DOHH2 (cell line): Measurements from ENCODE around the gene DNAL4.

Source experiments
- H3F3A ChIP-seq: fragments of 200-600 bp; sonication (generic), shearing (Covaris generic); 2 replicates; pipeline ENCODE4 v1.6.0; 2016; ENCODE audit warnings: antibody characterized with exemption, mild to moderate bottlenecking; ENCODE audit not compliant: control insufficient read depth, insufficient read depth
- H3K27ac ChIP-seq: fragments of 200-600 bp; sonication (generic); 2 replicates; pipeline ENCODE4 v1.5.1; 2014; ENCODE audit warnings: low read depth, mild to moderate bottlenecking, low read length, moderate library complexity
- H3K27me3 ChIP-seq: fragments of 200-600 bp; sonication (generic); 2 replicates; pipeline ENCODE4 v1.6.1; 2014; ENCODE audit warnings: mild to moderate bottlenecking, low read length, mixed read lengths; ENCODE audit not compliant: control insufficient read depth
- H3K36me3 ChIP-seq: fragments of 200-600 bp; sonication (generic); 2 replicates; pipeline ENCODE4 v1.6.1; 2014; ENCODE audit warnings: mild to moderate bottlenecking, low read length, moderate library complexity, mixed read lengths; ENCODE audit not compliant: control insufficient read depth
- H3K4me1 ChIP-seq: fragments of 200-600 bp; sonication (generic); 2 replicates; pipeline ENCODE4 v1.6.1; 2014; ENCODE audit warnings: mild to moderate bottlenecking, low read length, mixed read lengths; ENCODE audit not compliant: control insufficient read depth
- H3K4me2 ChIP-seq: fragments of 200-600 bp; sonication (generic); 2 replicates; pipeline ENCODE4 v1.6.0; 2014; ENCODE audit warnings: mild to moderate bottlenecking, low read length, moderate library complexity
- H3K4me3 ChIP-seq: fragments of 200-600 bp; sonication (generic); 2 replicates; pipeline ENCODE4 v1.5.1; 2014; ENCODE audit warnings: mild to moderate bottlenecking, low read length, mixed read lengths
- H3K79me2 ChIP-seq: fragments of 200-600 bp; sonication (generic); 2 replicates; pipeline ENCODE4 v1.6.1; 2014; ENCODE audit warnings: mild to moderate bottlenecking, low read length, mixed read lengths; ENCODE audit not compliant: control insufficient read depth
- H3K9me2 ChIP-seq: fragments of 200-600 bp; sonication (generic); replicated peaks from 2 replicates; pipeline ENCODE4 v1.6.1; 2014; ENCODE audit warnings: mild to moderate bottlenecking, low read length, mixed read lengths; ENCODE audit not compliant: control insufficient read depth
- H3K9me3 ChIP-seq: fragments of 200-600 bp; sonication (generic); 2 replicates; pipeline ENCODE4 v1.6.1; 2014; ENCODE audit warnings: antibody characterized with exemption, low read length, mixed read lengths; ENCODE audit not compliant: control insufficient read depth, insufficient read depth
- H4K20me1 ChIP-seq: fragments of 200-600 bp; sonication (generic); 2 replicates; pipeline ENCODE4 v1.6.0; 2014; ENCODE audit warnings: low read depth, mild to moderate bottlenecking, antibody characterized with exemption, low read length, moderate library complexity; ENCODE audit not compliant: control insufficient read depth, insufficient read depth
- EZH2phosphoT487 ChIP-seq: fragments of 200-600 bp; sonication (generic); IDR thresholded peaks from 2 replicates; pipeline ENCODE4 v1.6.1; 2017; ENCODE audit warnings: borderline replicate concordance, mild to moderate bottlenecking, antibody characterized with exemption, low read length, moderate library complexity, mixed read lengths
- TF ChIP-seq, protein P1 (sequence below): fragments of 200-600 bp; sonication (generic); IDR thresholded peaks from one replicate; pipeline ENCODE4 v1.5.1; 2014; ENCODE audit warnings: antibody characterized with exemption, mild to moderate bottlenecking, low read depth, low read length; ENCODE audit not compliant: poor library complexity, severe bottlenecking

The DNAL4 gene

DNA sequence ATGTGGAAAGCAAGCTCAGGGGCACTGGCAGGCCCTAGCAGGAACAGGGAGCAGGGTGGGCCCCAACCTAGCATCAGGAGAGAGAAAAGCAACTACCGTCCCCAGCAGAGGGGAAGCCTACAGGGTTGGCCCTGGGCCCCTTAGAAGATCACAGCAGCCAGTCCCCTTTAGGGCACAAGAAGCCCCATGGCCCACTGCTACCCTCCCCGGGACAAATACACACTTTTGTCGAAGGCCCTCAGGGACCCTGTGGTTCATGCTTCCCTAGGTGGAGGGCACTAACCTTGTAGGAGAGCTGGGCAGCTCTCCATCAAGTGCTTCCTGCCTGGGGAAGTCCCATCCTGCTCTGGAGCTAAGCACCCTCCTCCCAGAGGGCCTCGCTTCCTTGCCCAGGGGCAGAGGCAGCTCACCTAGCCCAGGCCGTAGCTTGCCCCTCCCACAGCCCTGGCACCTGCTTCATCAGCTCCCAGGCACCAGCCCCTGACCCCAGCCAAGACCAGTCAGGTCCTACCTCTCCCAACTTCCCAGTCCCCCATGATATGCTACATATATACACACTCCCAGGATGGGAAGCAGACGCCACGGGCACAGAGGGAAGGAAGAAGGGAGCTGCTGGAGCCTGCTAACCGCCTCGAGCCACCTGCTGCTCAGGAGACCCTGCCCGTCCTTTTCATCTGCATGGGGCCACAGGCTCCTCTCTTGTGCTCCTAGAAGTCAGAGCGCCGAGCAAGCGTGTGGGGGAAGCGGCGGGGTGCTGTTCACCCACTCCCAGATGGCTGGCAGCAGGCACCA, 58.3 kb downstream of the DNAL4 start:
- Histone ChIP-seq H3K9me2 (no peaks in the 10 kb centered on the region), H3K4me3 (no peak overlapping the region), H4K20me1 (no peaks in the 10 kb centered on the region), H3K4me2 (no peak overlapping the region), H3K27ac (no peak overlapping the region), H3F3A (no peaks in the 10 kb centered on the region; the same call in 1 of the 2 replicates), H3K27me3 (no peaks in the 10 kb centered on the region), H3K9me3 (no peaks in the 10 kb centered on the region), H3K79me2 (no peaks in the 10 kb centered on the region), H3K36me3 (peaks cover 97% of the 10 kb centered on the region), H3K4me1 (no peaks in the 10 kb centered on the region)
- TF ChIP-seq, protein P1, sequence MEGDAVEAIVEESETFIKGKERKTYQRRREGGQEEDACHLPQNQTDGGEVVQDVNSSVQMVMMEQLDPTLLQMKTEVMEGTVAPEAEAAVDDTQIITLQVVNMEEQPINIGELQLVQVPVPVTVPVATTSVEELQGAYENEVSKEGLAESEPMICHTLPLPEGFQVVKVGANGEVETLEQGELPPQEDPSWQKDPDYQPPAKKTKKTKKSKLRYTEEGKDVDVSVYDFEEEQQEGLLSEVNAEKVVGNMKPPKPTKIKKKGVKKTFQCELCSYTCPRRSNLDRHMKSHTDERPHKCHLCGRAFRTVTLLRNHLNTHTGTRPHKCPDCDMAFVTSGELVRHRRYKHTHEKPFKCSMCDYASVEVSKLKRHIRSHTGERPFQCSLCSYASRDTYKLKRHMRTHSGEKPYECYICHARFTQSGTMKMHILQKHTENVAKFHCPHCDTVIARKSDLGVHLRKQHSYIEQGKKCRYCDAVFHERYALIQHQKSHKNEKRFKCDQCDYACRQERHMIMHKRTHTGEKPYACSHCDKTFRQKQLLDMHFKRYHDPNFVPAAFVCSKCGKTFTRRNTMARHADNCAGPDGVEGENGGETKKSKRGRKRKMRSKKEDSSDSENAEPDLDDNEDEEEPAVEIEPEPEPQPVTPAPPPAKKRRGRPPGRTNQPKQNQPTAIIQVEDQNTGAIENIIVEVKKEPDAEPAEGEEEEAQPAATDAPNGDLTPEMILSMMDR, result no peak
- TF ChIP-seq EZH2phosphoT487, result no peak

DNA sequence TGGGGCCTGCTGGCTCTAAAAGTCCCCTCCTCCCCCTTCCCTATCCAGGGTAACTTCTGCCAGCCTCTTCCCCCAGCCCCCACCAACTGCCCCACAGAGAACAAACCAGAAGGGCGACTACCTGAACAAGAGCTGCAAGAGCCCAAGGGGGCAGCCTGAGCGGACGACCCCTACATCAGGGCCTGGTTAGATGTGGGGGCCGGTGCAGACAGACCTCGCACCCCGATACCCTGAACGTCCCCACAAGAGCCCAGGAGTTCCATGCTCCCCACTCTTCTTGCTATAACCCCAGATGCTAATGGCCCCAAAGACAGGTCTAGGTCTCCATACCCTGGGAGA, 58.8 kb downstream of the DNAL4 start:
- Histone ChIP-seq H3K27ac (no peak overlapping the region), H3K4me2 (no peak overlapping the region), H3K27me3 (no peaks in the 10 kb centered on the region), H3K4me1 (no peaks in the 10 kb centered on the region), H3K9me2 (no peaks in the 10 kb centered on the region), H3K4me3 (no peak overlapping the region), H4K20me1 (no peaks in the 10 kb centered on the region), H3K79me2 (no peaks in the 10 kb centered on the region), H3F3A (no peaks in the 10 kb centered on the region; the same call in 1 of the 2 replicates), H3K36me3 (peaks cover 96% of the 10 kb centered on the region), H3K9me3 (no peaks in the 10 kb centered on the region)
- TF ChIP-seq, protein P1, result no peak
- TF ChIP-seq EZH2phosphoT487, result no peak

DNA sequence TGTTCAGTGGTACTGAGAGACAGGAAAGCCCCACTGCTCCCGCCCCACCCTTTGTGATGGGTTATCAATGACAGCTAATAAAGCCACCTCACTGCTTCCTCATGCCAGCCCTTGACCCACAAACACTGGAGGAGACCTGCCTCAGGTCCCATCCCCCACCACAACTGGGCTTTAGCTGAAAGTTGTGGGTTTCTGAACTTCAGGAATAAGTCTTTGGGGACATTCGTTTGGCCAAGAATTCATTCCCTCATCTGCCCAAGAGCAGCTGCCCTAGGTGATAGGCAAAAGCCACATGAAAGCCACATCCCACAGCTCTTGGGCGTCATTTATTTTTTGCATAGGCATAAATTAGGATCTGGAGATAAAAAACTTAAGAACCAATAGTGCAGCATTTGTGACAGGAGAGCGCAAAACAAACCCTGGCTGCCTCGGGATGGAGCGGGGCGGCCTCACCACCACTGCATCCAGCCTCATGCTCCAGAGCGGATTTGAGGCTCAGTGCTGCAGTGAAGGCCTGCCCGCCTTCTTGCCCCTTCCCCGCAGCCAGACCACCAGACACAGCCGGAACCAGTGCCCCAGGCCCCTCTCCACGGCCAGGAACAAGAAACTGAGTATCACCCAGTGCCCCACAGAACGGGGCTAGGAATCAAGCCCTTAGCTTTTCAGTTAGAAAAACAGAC, 59.4 kb downstream of the DNAL4 start:
- Histone ChIP-seq H3K27ac (no peak overlapping the region), H3K4me2 (no peak overlapping the region), H3K36me3 (peaks cover 96% of the 10 kb centered on the region)

More for the DNA sequence above, 59.4 kb downstream of the DNAL4 start:
- no peak for TF ChIP-seq EZH2phosphoT487
- TF ChIP-seq, protein P1, result no peak
- no peaks in the 10 kb centered on the region for H3K79me2 ChIP-seq
- no peaks in the 10 kb centered on the region for H3K9me2 ChIP-seq
- no peaks in the 10 kb centered on the region for H4K20me1 ChIP-seq
- no peak overlapping the region for H3K4me3 ChIP-seq
- no peaks in the 10 kb centered on the region for H3K9me3 ChIP-seq
- H3F3A ChIP-seq, result no peaks in the 10 kb centered on the region; the same call in 1 of the 2 replicates
- H3K4me1 ChIP-seq, result no peaks in the 10 kb centered on the region
- H3K27me3 ChIP-seq, result no peaks in the 10 kb centered on the region
